IgD-negative memory B cell (primary cell): ENCODE results near the gene SORBS1. TPM values are rescaled to one million over a fixed set of nuclear protein-coding genes. Genes with fewer than 3 reads are reported as not detected.

ENCODE experiments used
- H3K27ac Mint-ChIP-seq, 3 donors: one replicate each; pipeline ENCODE4 v1.8.0; 2020 to 2022; ENCODE audit warnings: mild to moderate bottlenecking in 3 of 3, mixed read lengths in 3 of 3, moderate library complexity in 1 of 3
- H3K27me3 Mint-ChIP-seq: one replicate; pipeline ENCODE4 v1.8.0; 2021; ENCODE audit warnings: mixed read lengths
- H3K36me3 Mint-ChIP-seq: one replicate; pipeline ENCODE4 v1.8.0; 2020; ENCODE audit warnings: mild to moderate bottlenecking, mixed read lengths
- H3K4me1 Mint-ChIP-seq, 3 donors: one replicate each; pipeline ENCODE4 v1.8.0; 2020 to 2022; ENCODE audit warnings: mixed read lengths in 3 of 3, mild to moderate bottlenecking in 1 of 3
- H3K4me3 Mint-ChIP-seq, 4 donors: one replicate each; pipeline ENCODE4 v1.8.0; 2020 to 2022; ENCODE audit warnings: mild to moderate bottlenecking in 4 of 4, mixed read lengths in 4 of 4, moderate library complexity in 3 of 4
- H3K9me3 Mint-ChIP-seq, 3 donors: one replicate each; pipeline ENCODE4 v1.8.0; 2020 to 2021; ENCODE audit warnings: mixed read lengths in 3 of 3, mild to moderate bottlenecking in 1 of 3
- polyA plus RNA-seq: library from polyadenylated mRNA; unstranded; fragments of 300-500 nt; fragmentation: Illumina TruSeq; gene quantifications from one replicate; pipeline ENCODE4 v1.2.3, GENCODE V29; 2021

SORBS1 gene
- polyA plus RNA-seq, 1 donor from 2014 or later: 0.41 TPM

GRCh38 chr10:95447685-95448084, 113.5 kb downstream of the SORBS1 start:
- no peaks in the 10 kb centered on the region for H3K9me3 Mint-ChIP-seq

GRCh38 chr10:95445837-95446486, 115.2 kb downstream of the SORBS1 start:
- Mint-ChIP-seq H3K9me3 (no peaks in the 10 kb centered on the region), H3K27me3 (peaks cover 6% of the 10 kb centered on the region), H3K36me3 (peaks cover 2% of the 10 kb centered on the region), H3K27ac (no peak overlapping the region), H3K4me3 (no peak overlapping the region), H3K4me1 (peaks cover 3 to 4% (median 3%) of the 10 kb centered on the region in 3 donors)

More at GRCh38 chr10:95447685-95448084, 113.5 kb downstream of the SORBS1 start:
- H3K36me3 Mint-ChIP-seq: peaks cover 2% of the 10 kb centered on the region
- peaks cover 0 to 2% (median 1%) of the 10 kb centered on the region in 3 donors for H3K4me1 Mint-ChIP-seq
- peaks cover 10% of the 10 kb centered on the region for H3K27me3 Mint-ChIP-seq
- no peak overlapping the region for H3K27ac Mint-ChIP-seq
- no peak overlapping the region for H3K4me3 Mint-ChIP-seq

- peaks cover 3 to 5% (median 4%) of the 10 kb centered on the region in 3 donors for H3K4me1 Mint-ChIP-seq
- H3K36me3 Mint-ChIP-seq: peaks cover 2% of the 10 kb centered on the region
- H3K27me3 Mint-ChIP-seq: peaks cover 6% of the 10 kb centered on the region
These were observed 115.8 kb downstream of the SORBS1 start for GRCh38 chr10:95445223-95445836.

GRCh38 chr10:95444792-95445191, 116.4 kb downstream of the SORBS1 start:
- no peak overlapping the region for H3K27ac Mint-ChIP-seq
- peaks cover 2% of the 10 kb centered on the region for H3K36me3 Mint-ChIP-seq
- H3K4me3 Mint-ChIP-seq: no peak overlapping the region
- H3K27me3 Mint-ChIP-seq: peaks cover 6% of the 10 kb centered on the region
- H3K4me1 Mint-ChIP-seq: peaks cover 3 to 5% (median 4%) of the 10 kb centered on the region in 3 donors
- no peaks in the 10 kb centered on the region for H3K9me3 Mint-ChIP-seq

More at GRCh38 chr10:95445223-95445836, 115.8 kb downstream of the SORBS1 start:
- Mint-ChIP-seq H3K4me3 (no peak overlapping the region), H3K9me3 (no peaks in the 10 kb centered on the region), H3K27ac (no peak overlapping the region)

DNA sequence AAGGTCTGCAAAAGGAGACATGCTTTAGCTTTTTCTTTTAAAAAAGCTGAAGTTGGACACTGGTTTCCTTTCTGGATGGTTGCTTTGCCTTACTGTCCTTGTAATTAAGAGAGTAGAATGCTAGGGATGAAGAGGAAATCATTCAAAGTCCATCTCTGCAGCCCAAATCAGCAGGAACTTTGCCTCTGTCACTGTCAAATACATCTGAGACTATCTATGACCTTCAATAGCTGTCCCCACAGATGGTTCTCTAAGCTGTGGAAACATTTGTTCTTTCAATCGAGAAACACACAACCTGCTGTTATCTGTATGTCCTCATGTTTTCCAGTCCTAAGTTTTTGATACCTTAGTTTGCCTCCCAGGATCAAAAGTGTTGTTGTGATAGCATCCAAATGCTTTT, 117.5 kb downstream of the SORBS1 start:
- H3K27me3 Mint-ChIP-seq: peaks cover 6% of the 10 kb centered on the region
- H3K4me1 Mint-ChIP-seq: peaks cover 3 to 5% (median 4%) of the 10 kb centered on the region in 3 donors
- peaks cover 2% of the 10 kb centered on the region for H3K36me3 Mint-ChIP-seq
- no peak overlapping the region for H3K4me3 Mint-ChIP-seq
- H3K9me3 Mint-ChIP-seq: no peaks in the 10 kb centered on the region
- no peak overlapping the region for H3K27ac Mint-ChIP-seq

DNA sequence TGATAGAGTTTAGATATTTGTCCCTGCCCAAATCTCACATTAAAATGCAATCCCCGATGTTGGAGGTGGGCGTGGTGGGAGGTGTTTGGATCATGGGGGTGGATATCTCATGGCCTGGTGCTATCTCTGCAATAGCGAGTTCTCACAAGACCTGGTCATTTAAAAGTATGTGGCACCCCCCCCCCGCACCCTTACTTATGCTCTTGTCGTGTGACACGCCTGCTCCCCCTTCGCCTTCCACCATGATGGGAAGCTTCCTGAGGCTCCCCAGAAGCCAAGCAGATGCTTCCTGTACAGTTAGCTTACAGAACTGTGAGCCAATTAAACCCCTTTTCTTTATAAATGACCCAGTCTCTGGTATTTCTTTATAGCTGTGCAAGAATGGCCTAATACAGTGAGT, 118.8 kb downstream of the SORBS1 start:
- Mint-ChIP-seq H3K36me3 (peaks cover 4% of the 10 kb centered on the region), H3K4me3 (no peak overlapping the region), H3K4me1 (peaks cover 3 to 5% (median 4%) of the 10 kb centered on the region in 3 donors), H3K27me3 (peaks cover 6% of the 10 kb centered on the region), H3K9me3 (no peaks in the 10 kb centered on the region), H3K27ac (peak overlapping the region in 1 of 3 donors; percentile 31)

- Mint-ChIP-seq H3K9me3 (no peaks in the 10 kb centered on the region), H3K4me1 (peaks cover 3 to 5% (median 4%) of the 10 kb centered on the region in 3 donors), H3K27me3 (peaks cover 6% of the 10 kb centered on the region), H3K36me3 (peaks cover 4% of the 10 kb centered on the region), H3K4me3 (no peak overlapping the region), H3K27ac (no peak overlapping the region)
These were observed 119.6 kb downstream of the SORBS1 start for GRCh38 chr10:95441547-95441923.

DNA sequence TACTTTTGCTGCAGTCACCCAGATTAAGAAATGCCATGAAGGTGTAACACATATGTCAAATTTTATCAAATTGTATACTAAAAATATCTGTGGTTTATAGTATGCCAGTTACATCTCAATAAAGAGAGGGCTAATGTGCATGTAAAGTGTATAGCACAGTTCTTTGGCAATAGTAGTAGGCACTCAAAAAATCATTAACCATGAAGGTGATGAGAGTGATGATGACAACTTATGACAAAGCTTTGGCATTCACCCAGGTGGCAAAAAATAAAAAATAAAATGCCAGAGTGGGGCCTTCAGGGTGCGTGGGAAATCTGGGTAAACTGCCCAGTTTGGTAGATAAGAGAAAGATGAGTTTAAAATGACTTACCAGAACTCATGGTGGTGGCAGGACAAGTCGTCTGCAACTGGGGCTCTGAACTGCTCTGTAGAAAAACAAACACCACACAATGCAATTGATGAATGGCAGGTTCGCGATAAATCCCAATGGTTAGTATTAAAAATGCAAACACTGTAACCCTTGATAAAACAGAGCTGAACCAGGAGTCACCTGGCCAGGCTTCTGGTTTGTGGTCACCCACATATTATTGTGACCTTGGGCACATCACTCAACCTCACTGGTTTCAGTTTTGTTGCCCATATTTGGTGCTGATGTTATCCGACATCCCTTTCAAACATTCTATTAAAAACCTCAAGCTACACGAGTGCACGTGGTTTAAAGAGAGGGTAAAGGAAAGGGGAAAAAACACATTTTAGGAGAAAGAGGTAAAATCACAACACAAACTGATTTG, 120.2 kb downstream of the SORBS1 start:
- peaks cover 2 to 4% (median 4%) of the 10 kb centered on the region in 3 donors for H3K4me1 Mint-ChIP-seq
- no peak overlapping the region for H3K27ac Mint-ChIP-seq
- H3K27me3 Mint-ChIP-seq: peaks cover 5% of the 10 kb centered on the region
- peak overlapping the region in 1 of 4 donors; percentile 25 for H3K4me3 Mint-ChIP-seq
- no peaks in the 10 kb centered on the region for H3K9me3 Mint-ChIP-seq
- H3K36me3 Mint-ChIP-seq: peaks cover 3% of the 10 kb centered on the region

DNA sequence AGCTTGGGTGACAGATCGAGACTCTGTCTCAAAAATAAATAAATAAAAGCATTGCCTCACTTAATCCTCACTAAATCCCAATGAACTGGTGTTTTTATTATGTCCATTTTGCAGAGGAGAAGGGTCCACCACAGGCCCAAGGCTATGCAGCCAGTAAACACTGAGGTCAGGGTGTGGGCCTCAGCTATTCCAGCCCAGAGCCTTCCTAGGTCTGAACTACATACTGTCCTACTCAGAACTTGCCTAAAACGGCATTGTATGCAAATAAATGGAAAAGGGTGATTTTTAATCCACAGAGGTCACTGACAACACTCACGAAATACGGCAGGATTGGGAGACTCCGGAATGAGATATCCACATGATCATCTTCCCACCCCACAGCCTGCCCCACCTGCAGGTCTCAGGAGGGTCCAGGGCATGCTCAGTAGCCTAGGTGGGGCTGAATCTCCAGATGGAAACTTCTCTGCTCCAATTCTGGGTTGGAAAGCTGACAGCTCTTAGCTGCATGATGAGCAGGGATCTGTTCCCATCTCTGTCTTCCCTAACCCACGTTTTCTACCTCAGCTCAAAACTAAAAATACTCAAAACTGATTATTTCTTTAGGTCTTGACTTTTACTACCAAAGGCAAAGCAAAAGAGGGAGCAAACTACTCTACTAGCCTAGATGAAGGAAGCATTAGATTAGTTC, 121.0 kb downstream of the SORBS1 start:
- H3K27me3 Mint-ChIP-seq: no peaks in the 10 kb centered on the region

DNA sequence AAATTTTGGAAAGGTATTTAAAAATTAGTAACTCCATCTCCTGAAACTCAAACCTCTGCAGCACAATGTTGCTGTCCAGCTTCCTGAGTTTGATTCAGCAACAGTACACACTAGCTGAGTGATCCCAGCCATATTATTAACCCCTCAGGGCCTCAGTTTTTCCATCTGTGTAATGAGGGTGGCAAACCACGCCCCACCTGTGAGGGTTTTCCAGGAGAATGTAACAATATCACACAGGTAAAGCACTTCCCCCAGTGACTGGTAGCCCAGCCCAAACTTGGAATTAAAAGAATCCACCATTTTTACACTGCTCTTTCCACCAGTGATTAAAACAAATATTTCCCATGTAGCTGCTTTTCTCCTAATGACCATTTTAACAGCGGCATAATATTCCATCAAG, 122.4 kb downstream of the SORBS1 start:
- Mint-ChIP-seq H3K27ac (no peak overlapping the region), H3K36me3 (peaks cover 3% of the 10 kb centered on the region), H3K4me3 (no peak overlapping the region), H3K4me1 (peaks cover 1 to 4% (median 4%) of the 10 kb centered on the region in 3 donors), H3K27me3 (no peaks in the 10 kb centered on the region), H3K9me3 (no peaks in the 10 kb centered on the region)

More for the DNA sequence above, 121.0 kb downstream of the SORBS1 start:
- Mint-ChIP-seq H3K4me3 (no peak overlapping the region), H3K9me3 (no peaks in the 10 kb centered on the region), H3K4me1 (peaks cover 1 to 4% (median 4%) of the 10 kb centered on the region in 3 donors), H3K36me3 (peaks cover 3% of the 10 kb centered on the region), H3K27ac (no peak overlapping the region)

DNA sequence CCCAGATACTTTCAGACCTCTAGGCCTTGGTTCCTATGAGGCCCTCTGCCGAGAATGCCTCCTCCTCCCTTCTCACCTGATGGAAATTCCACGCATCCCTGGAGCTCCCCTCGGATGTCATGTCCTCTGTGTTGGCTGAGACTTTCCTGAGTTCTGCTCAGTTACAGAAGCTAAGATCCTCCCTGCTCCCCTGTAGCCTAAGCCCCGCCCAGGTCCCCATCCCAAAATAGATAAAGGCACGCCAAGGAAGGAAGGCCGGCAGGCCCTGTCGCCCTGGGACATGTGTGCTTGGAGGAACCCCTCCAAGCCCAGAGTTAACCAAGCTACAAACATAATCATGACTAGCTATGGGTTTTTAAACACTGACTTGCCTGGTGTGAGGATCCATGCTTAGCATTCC, 123.5 kb downstream of the SORBS1 start:
- Mint-ChIP-seq H3K4me3 (no peak overlapping the region), H3K36me3 (peaks cover 3% of the 10 kb centered on the region), H3K9me3 (no peaks in the 10 kb centered on the region), H3K27ac (no peak overlapping the region), H3K27me3 (no peaks in the 10 kb centered on the region), H3K4me1 (peaks cover 1 to 4% (median 4%) of the 10 kb centered on the region in 3 donors)

GRCh38 chr10:95435548-95436279, 125.5 kb downstream of the SORBS1 start:
- H3K27ac Mint-ChIP-seq: no peak overlapping the region
- H3K4me3 Mint-ChIP-seq: no peak overlapping the region
- H3K9me3 Mint-ChIP-seq: no peaks in the 10 kb centered on the region
- H3K4me1 Mint-ChIP-seq: peaks cover 0 to 3% (median 2%) of the 10 kb centered on the region in 3 donors
- no peaks in the 10 kb centered on the region for H3K27me3 Mint-ChIP-seq
- H3K36me3 Mint-ChIP-seq: peaks cover 3% of the 10 kb centered on the region

GRCh38 chr10:95434583-95434982, 126.6 kb downstream of the SORBS1 start:
- Mint-ChIP-seq H3K36me3 (peaks cover 3% of the 10 kb centered on the region), H3K4me3 (no peak overlapping the region)

DNA sequence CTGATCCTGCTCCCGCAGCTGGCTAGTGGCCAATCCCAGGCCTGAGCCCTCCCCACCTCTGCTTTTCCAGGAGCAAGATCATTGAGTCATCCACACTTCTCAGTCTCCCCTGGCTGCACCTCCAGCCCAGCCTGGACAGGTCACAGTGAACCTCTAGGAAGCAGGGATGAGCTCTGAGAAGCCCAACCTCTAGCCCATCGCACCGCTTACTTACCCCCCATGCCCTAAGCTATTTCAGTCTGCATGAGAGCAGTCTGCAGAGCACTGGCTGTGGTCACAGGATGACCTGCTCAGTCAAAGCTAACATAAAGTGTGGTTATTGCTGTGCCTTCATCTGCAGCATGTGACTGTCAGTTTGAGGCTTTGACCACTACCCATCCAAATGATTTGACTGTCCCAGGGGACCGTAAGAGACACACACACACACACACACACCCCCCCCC, 129.2 kb downstream of the SORBS1 start:
- Mint-ChIP-seq H3K4me1 (peaks cover 0 to 3% (median 2%) of the 10 kb centered on the region in 3 donors), H3K27me3 (peaks cover 1% of the 10 kb centered on the region), H3K4me3 (peak overlapping the region in 1 of 4 donors; percentile 12), H3K36me3 (no peaks in the 10 kb centered on the region), H3K27ac (no peak overlapping the region), H3K9me3 (no peaks in the 10 kb centered on the region)

More at GRCh38 chr10:95434583-95434982, 126.6 kb downstream of the SORBS1 start:
- no peaks in the 10 kb centered on the region for H3K27me3 Mint-ChIP-seq
- H3K27ac Mint-ChIP-seq: no peak overlapping the region
- H3K4me1 Mint-ChIP-seq: peaks cover 0 to 3% (median 2%) of the 10 kb centered on the region in 3 donors
- no peaks in the 10 kb centered on the region for H3K9me3 Mint-ChIP-seq
